ENCODE measurements around the gene PRR22.
A peak's percentile ranks its signal among the peaks of the same experiment; 100 is the strongest.

PRR22 gene

GRCh38 chr19:5784581-5785147, at the start of gene PRR22:
Gene PRR22 (minus strand): TSS chr19:5784746. CDS start chr19:5784660, 86 bp downstream.
- no peak for DNase-seq

GRCh38 chr19:5832527-5833216, 48.1 kb upstream of the PRR22 start:
- no peak for DNase-seq

- DNase-seq = no peak
Measured at GRCh38 chr19:5832061-5832460, 47.5 kb upstream of the PRR22 start.

- DNase-seq = no peak
Measured at GRCh38 chr19:5831159-5831558, 46.6 kb upstream of the PRR22 start.

GRCh38 chr19:5829567-5830310, 45.2 kb upstream of the PRR22 start:
- DNase-seq = no peak

- DNase-seq = peak; percentile 67
Measured at GRCh38 chr19:5828661-5829566, 44.4 kb upstream of the PRR22 start.

GRCh38 chr19:5827891-5828660, 43.5 kb upstream of the PRR22 start:
- DNase-seq = peak; percentile 98

- no peak for DNase-seq
Measured at GRCh38 chr19:5827342-5827890, 42.9 kb upstream of the PRR22 start.

- DNase-seq = peak; percentile 99
Measured at GRCh38 chr19:5826531-5827341, 42.2 kb upstream of the PRR22 start.

- DNase-seq = no peak
Measured at GRCh38 chr19:5825178-5825577, 40.6 kb upstream of the PRR22 start.

- DNase-seq = no peak
Measured at GRCh38 chr19:5824751-5825150, 40.2 kb upstream of the PRR22 start.

GRCh38 chr19:5823579-5824281, 39.2 kb upstream of the PRR22 start:
- DNase-seq = no peak

- no peak for DNase-seq
Measured at GRCh38 chr19:5822181-5822844, 37.8 kb upstream of the PRR22 start.

GRCh38 chr19:5821521-5822180, 37.1 kb upstream of the PRR22 start:
- no peak for DNase-seq

- DNase-seq = no peak
Measured at GRCh38 chr19:5820785-5821184, 36.2 kb upstream of the PRR22 start.

GRCh38 chr19:5818594-5818993, 34.0 kb upstream of the PRR22 start:
- no peak for DNase-seq

GRCh38 chr19:5817218-5817617, 32.7 kb upstream of the PRR22 start:
- no peak for DNase-seq

GRCh38 chr19:5814852-5815246, 30.3 kb upstream of the PRR22 start:
- DNase-seq = no peak
